Keratinocyte (primary cell): Measurements from ENCODE around the gene SLC6A3. TPM values are rescaled to one million over a fixed set of nuclear protein-coding genes. Genes with fewer than 3 reads are reported as not detected.

Source experiments
- DNase-seq: peaks from one replicate; pipeline ENCODE4 v3.0.0-alpha.2; 2011; ENCODE audit warnings: low read depth, missing footprints, low spot score
- FAIRE-seq: peaks from 2 replicates; lab custom pipeline; 2011; peaks lifted over from hg19 to GRCh38; lab: Jason Lieb, UNC
- H2AFZ ChIP-seq: 2 replicates; pipeline ENCODE4 v1.6.0; 2012; ENCODE audit warnings: low read length, control low read depth, inconsistent platforms; ENCODE audit not compliant: control insufficient read depth
- H3K27ac ChIP-seq: 2 replicates; pipeline ENCODE4 v1.5.1; 2011; ENCODE audit warnings: low read length; ENCODE audit not compliant: control insufficient read depth, insufficient read depth
- H3K27me3 ChIP-seq: 3 replicates; pipeline ENCODE4 v1.6.0; 2011; ENCODE audit warnings: low read length; ENCODE audit not compliant: control insufficient read depth, insufficient read depth; ENCODE audit errors: extremely low read depth
- H3K36me3 ChIP-seq, 2 experiments: 2 replicates in 1 of 2; 3 replicates in 1 of 2; pipeline ENCODE4 v1.5.1; 2011; ENCODE audit warnings: low read length in 2 of 2, mild to moderate bottlenecking in 1 of 2; ENCODE audit not compliant: control insufficient read depth in 2 of 2, insufficient read depth in 2 of 2; ENCODE audit errors: extremely low read depth in 1 of 2
- H3K4me1 ChIP-seq: 3 replicates; pipeline ENCODE4 v1.5.1; 2011; ENCODE audit warnings: low read length; ENCODE audit not compliant: control insufficient read depth, insufficient read depth; ENCODE audit errors: extremely low read depth
- H3K4me2 ChIP-seq: 3 replicates; pipeline ENCODE4 v1.6.0; 2011; ENCODE audit warnings: low read depth, low read length; ENCODE audit not compliant: control insufficient read depth, insufficient read depth; ENCODE audit errors: extremely low read depth
- H3K4me3 ChIP-seq, 3 experiments: fragments of 200-600 bp in 1 of 3; sonication (generic) in 1 of 3; 2 replicates in 2 of 3; 3 replicates in 1 of 3; pipeline ENCODE4 v1.5.1; 2011 to 2016; ENCODE audit warnings: low read length in 3 of 3, mild to moderate bottlenecking in 3 of 3, control low read depth in 2 of 3, inconsistent platforms in 1 of 3, low read depth in 1 of 3, mixed read lengths in 1 of 3, mixed run types in 1 of 3, moderate library complexity in 1 of 3; ENCODE audit not compliant: control insufficient read depth in 2 of 3, insufficient read depth in 2 of 3; ENCODE audit errors: extremely low read depth in 1 of 3
- H3K79me2 ChIP-seq: 2 replicates; pipeline ENCODE4 v1.6.0; 2012; ENCODE audit warnings: low read length; ENCODE audit not compliant: control insufficient read depth, insufficient read depth
- H3K9ac ChIP-seq: 3 replicates; pipeline ENCODE4 v1.6.0; 2011; ENCODE audit warnings: low read length; ENCODE audit not compliant: control insufficient read depth, insufficient read depth; ENCODE audit errors: extremely low read depth
- H3K9me1 ChIP-seq: 3 replicates; pipeline ENCODE4 v1.6.0; 2011; ENCODE audit warnings: low read length; ENCODE audit not compliant: control insufficient read depth, insufficient read depth; ENCODE audit errors: extremely low read depth
- H3K9me3 ChIP-seq: 2 replicates; pipeline ENCODE4 v1.5.1; 2012; ENCODE audit warnings: low read depth, low read length; ENCODE audit not compliant: control insufficient read depth
- H4K20me1 ChIP-seq: 3 replicates; pipeline ENCODE4 v1.6.0; 2011; ENCODE audit warnings: low read length; ENCODE audit not compliant: control insufficient read depth, insufficient read depth; ENCODE audit errors: extremely low read depth
- EZH2 ChIP-seq: IDR thresholded peaks from one replicate; pipeline ENCODE4 v1.6.1; 2012; ENCODE audit warnings: inconsistent platforms, mild to moderate bottlenecking, low read length, moderate library complexity
- dilution Hi-C: fragments of 300-500 bp; cut with MboI; formaldehyde crosslinking; loops from one replicate; pipeline ENCODE4 v1.7.0; 2020; ENCODE audit warnings: low sequenced_read_pairs; ENCODE audit not compliant: extremely low pct_ligation_motif_present
- polyA plus RNA-seq, 5 experiments: library from polyadenylated mRNA; depleted of rRNA in 3 of 5; stranded (reverse) in 3 of 5; stranded (forward) in 1 of 5; unstranded in 1 of 5; fragments of >200 nt; gene quantifications; 1 replicate in 1 of 5; 2 replicates in 3 of 5; 3 replicates in 1 of 5; pipeline versions ENCODE4 v1.2.1 to v1.2.3, GENCODE V29; 2011 to 2012; ENCODE audit warnings: missing spikeins in 2 of 5, low read depth in 1 of 5, low replicate concordance in 1 of 5
- TF ChIP-seq, protein P1 (sequence below), 3 experiments: IDR thresholded peaks in 1 of 3; conservative IDR thresholded peaks in 1 of 3; optimal IDR thresholded peaks in 1 of 3; 2 replicates in 2 of 3; 3 replicates in 1 of 3; pipeline versions ENCODE3 to v1.5.1; 2011; ENCODE audit warnings: low read length in 3 of 3, mild to moderate bottlenecking in 3 of 3, moderate library complexity in 2 of 3, control low read depth in 1 of 3, inconsistent platforms in 1 of 3; ENCODE audit not compliant: insufficient read depth in 2 of 3; ENCODE audit errors: extremely low read depth in 1 of 3

The SLC6A3 gene
- polyA plus RNA-seq, 1 donor (not counting 4 experiments of a cell fraction or from before 2014, with no cell fraction given): 0.03 TPM

DNA sequence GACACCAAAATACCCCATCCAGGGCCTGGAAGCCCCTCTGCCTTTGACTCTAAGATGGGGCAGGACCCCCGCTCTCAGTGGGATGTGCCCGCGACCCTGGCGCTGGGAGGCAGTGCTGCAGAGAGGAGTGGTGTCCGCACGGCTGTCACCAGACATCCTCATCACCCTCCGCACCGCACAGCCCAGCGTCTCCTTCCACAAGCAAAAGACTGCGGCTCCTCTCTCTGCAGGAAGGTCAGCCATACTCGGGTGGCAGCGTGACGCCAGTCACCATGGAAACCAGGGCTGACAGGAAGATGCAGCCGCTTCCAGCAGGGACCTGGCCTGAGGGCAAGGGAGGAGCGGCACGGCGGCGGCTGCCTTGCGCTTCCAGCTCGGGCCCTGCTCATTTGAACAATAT, 17.1 kb upstream of the SLC6A3 start:
- H3K4me3 ChIP-seq: no peak overlapping the region
- no peak for TF ChIP-seq EZH2
- TF ChIP-seq, protein P1, sequence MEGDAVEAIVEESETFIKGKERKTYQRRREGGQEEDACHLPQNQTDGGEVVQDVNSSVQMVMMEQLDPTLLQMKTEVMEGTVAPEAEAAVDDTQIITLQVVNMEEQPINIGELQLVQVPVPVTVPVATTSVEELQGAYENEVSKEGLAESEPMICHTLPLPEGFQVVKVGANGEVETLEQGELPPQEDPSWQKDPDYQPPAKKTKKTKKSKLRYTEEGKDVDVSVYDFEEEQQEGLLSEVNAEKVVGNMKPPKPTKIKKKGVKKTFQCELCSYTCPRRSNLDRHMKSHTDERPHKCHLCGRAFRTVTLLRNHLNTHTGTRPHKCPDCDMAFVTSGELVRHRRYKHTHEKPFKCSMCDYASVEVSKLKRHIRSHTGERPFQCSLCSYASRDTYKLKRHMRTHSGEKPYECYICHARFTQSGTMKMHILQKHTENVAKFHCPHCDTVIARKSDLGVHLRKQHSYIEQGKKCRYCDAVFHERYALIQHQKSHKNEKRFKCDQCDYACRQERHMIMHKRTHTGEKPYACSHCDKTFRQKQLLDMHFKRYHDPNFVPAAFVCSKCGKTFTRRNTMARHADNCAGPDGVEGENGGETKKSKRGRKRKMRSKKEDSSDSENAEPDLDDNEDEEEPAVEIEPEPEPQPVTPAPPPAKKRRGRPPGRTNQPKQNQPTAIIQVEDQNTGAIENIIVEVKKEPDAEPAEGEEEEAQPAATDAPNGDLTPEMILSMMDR (optimal IDR thresholded peaks at IDR 0.05 in 1 of 3, IDR thresholded peaks at IDR 0.05 in 1 of 3, conservative IDR thresholded peaks at IDR 0.05 in 1 of 3; ENCODE audit: extremely low read depth in 1 of 3, insufficient read depth in 2 of 3, low read length in 3 of 3): no peak
- no peak for DNase-seq
- no peaks in the 10 kb centered on the region for H3K4me1 ChIP-seq
- H3K27me3 ChIP-seq: no peaks in the 10 kb centered on the region
- dilution Hi-C loops: no loop called here
- peaks cover 3% of the 10 kb centered on the region for H3K9me3 ChIP-seq
- H3K4me2 ChIP-seq: no peak overlapping the region
- FAIRE-seq: no peak
- peaks cover 21 to 22% of the 10 kb centered on the region in 2 experiments for H3K36me3 ChIP-seq
- no peak overlapping the region for H3K27ac ChIP-seq
- no peaks in the 10 kb centered on the region for H3K79me2 ChIP-seq
- no peak overlapping the region for H3K9ac ChIP-seq
- H2AFZ ChIP-seq: no peak overlapping the region
- no peaks in the 10 kb centered on the region for H4K20me1 ChIP-seq
- no peaks in the 10 kb centered on the region for H3K9me1 ChIP-seq

- H3K9me1 ChIP-seq: no peaks in the 10 kb centered on the region
- H3K36me3 ChIP-seq: peaks cover 14 to 22% of the 10 kb centered on the region in 2 experiments
- no peaks in the 10 kb centered on the region for H3K27me3 ChIP-seq
- no peak overlapping the region for H3K27ac ChIP-seq
- H3K79me2 ChIP-seq: no peaks in the 10 kb centered on the region
- no peak overlapping the region for H3K9ac ChIP-seq
- TF ChIP-seq, protein P1 (optimal IDR thresholded peaks at IDR 0.05 in 1 of 3, IDR thresholded peaks at IDR 0.05 in 1 of 3, conservative IDR thresholded peaks at IDR 0.05 in 1 of 3; ENCODE audit: extremely low read depth in 1 of 3, insufficient read depth in 2 of 3, low read length in 3 of 3): no peak
- no peak for TF ChIP-seq EZH2
- dilution Hi-C loops: no loop called here
- DNase-seq (no peak), FAIRE-seq (no peak)
- no peak overlapping the region for H3K4me2 ChIP-seq
- no peaks in the 10 kb centered on the region for H4K20me1 ChIP-seq
- no peak overlapping the region for H3K4me3 ChIP-seq
- H3K9me3 ChIP-seq: peaks cover 5% of the 10 kb centered on the region
- H2AFZ ChIP-seq: no peak overlapping the region
- H3K4me1 ChIP-seq: no peaks in the 10 kb centered on the region
These were observed 16.2 kb upstream of the SLC6A3 start for GRCh38 chr5:1461396-1461795.
